Ovary (tissue), 9 donors: ENCODE data around the gene EXTL1. TPM values are rescaled to one million over a fixed set of nuclear protein-coding genes. Genes with fewer than 3 reads are reported as not detected.

Source experiments
- DNase-seq, 5 donors: peaks; one replicate each; pipeline ENCODE4 v3.0.0-alpha.2; 2019 to 2020
- H3K27ac ChIP-seq, 2 donors: fragments of 200-600 bp; one replicate each; pipeline versions ENCODE4 v1.5.1 to v1.8.0; 2019 to 2022
- H3K27me3 ChIP-seq: fragments of 200-600 bp; one replicate; pipeline ENCODE4 v1.8.0; 2022
- H3K36me3 ChIP-seq: fragments of 200-600 bp; sonication (generic); one replicate; pipeline ENCODE4 v1.5.1; 2019
- H3K4me1 ChIP-seq: one replicate; pipeline ENCODE4 v1.8.1; 2013; ENCODE audit warnings: mild to moderate bottlenecking, moderate library complexity; ENCODE audit not compliant: insufficient read depth
- H3K4me3 ChIP-seq: fragments of 200-600 bp; sonication (generic); one replicate; pipeline ENCODE4 v1.5.1; 2017
- H3K9me3 ChIP-seq, 2 donors: fragments of 200-600 bp in 1 of 2; sonication (generic) in 1 of 2; one replicate each; pipeline versions ENCODE4 v1.5.1 to v1.8.1; 2013 to 2019; ENCODE audit warnings: mild to moderate bottlenecking in 1 of 2, moderate library complexity in 1 of 2
- EP300 ChIP-seq: sonication (generic); formaldehyde crosslinking; IDR thresholded peaks from one replicate; pipeline ENCODE4 v1.6.1; 2017; ENCODE audit warnings: antibody characterized with exemption
- POLR2A ChIP-seq: fragments of 450-650 bp; IDR thresholded peaks from one replicate; pipeline ENCODE4 v1.6.1; 2017; ENCODE audit warnings: antibody characterized with exemption, mild to moderate bottlenecking, moderate library complexity
- WGBS, 3 donors: extraction: QIAGEN DNeasy Blood & Tissue Kit in 1 of 3; methylation state at CpG; one replicate each; pipeline versions ENCODE4 v1.1.5 to v1.1.7; 2013 to 2017; 5-methylcytosine and 5-hydroxymethylcytosine counted together
- intact Hi-C, 4 donors: fragments of 100-400 bp; cut with DNase I; formaldehyde crosslinking; loops; one replicate each; pipeline versions ENCODE4 v1.11.0 to v1.15.1; 2022 to 2023
- polyA plus RNA-seq, 2 donors: library from polyadenylated mRNA; stranded (reverse); fragments of 200-250 nt in 1 of 2; fragments of 350-450 nt in 1 of 2; fragmentation: Illumina TruSeq in 1 of 2; extraction: RNeasy Lipid Tissue Mini Kit (QIAGEN cat#74804) in 1 of 2; gene quantifications; one replicate each; pipeline ENCODE4 v1.2.3, GENCODE V29; 2013 to 2014
- total RNA-seq, 7 donors: library from RNA; depleted of rRNA in 2 of 7; stranded (reverse); fragments of >200 nt in 2 of 7; fragmentation: NEBNext Ultra II Directional in 3 of 7; extraction: Animal tissue kit (Norgen Biotek cat#: 25700) in 3 of 7; gene quantifications; one replicate each; pipeline versions ENCODE4 v1.1.0 to v1.2.4, GENCODE V29; 2016 to 2023
- TF ChIP-seq, protein P1 (sequence below), 3 donors: fragments of 450-650 bp in 2 of 3; fragments of 200-600 bp in 1 of 3; IDR thresholded peaks; one replicate each; pipeline versions ENCODE4 v1.5.1 to v1.8.0; 2016 to 2022; ENCODE audit warnings: antibody characterized with exemption in 3 of 3, mild to moderate bottlenecking in 1 of 3
- donor health status: DM: no; HTN: no; CAD: no; lungs with moderate emphysema.
- donor health status: DM: no; HTN: no; CAD: no.
- donor health status: Bipolar disorder and iron deficiency.
- donor health status: DM: yes; HTN: yes; CAD: no.
- donor health status: DM: no; HTN: no; CAD: no.
- donor health status: DM: yes; HTN: yes; CAD: no.

EXTL1 gene
- total and polyA plus RNA-seq, 9 donors = 0.47 to 4.5 (median 2.8) TPM

DNA sequence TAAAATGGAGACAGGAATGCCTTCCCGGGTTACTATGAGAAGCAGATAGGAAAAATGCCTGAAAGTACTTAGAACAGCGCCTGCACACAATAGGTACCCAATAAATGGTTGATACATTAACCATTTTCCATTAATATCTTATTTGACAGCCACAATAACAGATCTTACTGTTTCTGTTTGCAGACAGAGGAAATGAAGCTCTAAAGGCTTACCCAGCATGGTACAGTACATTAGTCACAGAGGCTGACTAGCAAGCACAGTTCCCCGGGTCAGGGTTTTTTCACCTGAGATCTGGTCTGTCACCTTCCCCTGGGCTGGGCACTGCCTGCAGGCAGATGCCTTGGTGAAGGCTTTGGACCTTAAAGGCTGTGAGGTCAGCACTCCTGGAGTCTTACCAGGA, 43.0 kb downstream of the EXTL1 start:
- TF ChIP-seq, protein P1, sequence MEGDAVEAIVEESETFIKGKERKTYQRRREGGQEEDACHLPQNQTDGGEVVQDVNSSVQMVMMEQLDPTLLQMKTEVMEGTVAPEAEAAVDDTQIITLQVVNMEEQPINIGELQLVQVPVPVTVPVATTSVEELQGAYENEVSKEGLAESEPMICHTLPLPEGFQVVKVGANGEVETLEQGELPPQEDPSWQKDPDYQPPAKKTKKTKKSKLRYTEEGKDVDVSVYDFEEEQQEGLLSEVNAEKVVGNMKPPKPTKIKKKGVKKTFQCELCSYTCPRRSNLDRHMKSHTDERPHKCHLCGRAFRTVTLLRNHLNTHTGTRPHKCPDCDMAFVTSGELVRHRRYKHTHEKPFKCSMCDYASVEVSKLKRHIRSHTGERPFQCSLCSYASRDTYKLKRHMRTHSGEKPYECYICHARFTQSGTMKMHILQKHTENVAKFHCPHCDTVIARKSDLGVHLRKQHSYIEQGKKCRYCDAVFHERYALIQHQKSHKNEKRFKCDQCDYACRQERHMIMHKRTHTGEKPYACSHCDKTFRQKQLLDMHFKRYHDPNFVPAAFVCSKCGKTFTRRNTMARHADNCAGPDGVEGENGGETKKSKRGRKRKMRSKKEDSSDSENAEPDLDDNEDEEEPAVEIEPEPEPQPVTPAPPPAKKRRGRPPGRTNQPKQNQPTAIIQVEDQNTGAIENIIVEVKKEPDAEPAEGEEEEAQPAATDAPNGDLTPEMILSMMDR (IDR thresholded peaks at IDR 0.05) = no peak
- no peak for TF ChIP-seq EP300
- TF ChIP-seq POLR2A = no peak
- no peaks in the 10 kb centered on the region for H3K9me3 ChIP-seq
- H3K4me1 ChIP-seq = no peaks in the 10 kb centered on the region
- H3K27me3 ChIP-seq = no peaks in the 10 kb centered on the region
- no peaks in the 10 kb centered on the region for H3K36me3 ChIP-seq
- intact Hi-C loops = no loop called here
- WGBS, 3 donors = 78 to 85% (median 82%) methylated on average over 3 of the region's 3 CpGs
- H3K4me3 ChIP-seq = no peak overlapping the region
- no peak for DNase-seq
- no peak overlapping the region for H3K27ac ChIP-seq

DNA sequence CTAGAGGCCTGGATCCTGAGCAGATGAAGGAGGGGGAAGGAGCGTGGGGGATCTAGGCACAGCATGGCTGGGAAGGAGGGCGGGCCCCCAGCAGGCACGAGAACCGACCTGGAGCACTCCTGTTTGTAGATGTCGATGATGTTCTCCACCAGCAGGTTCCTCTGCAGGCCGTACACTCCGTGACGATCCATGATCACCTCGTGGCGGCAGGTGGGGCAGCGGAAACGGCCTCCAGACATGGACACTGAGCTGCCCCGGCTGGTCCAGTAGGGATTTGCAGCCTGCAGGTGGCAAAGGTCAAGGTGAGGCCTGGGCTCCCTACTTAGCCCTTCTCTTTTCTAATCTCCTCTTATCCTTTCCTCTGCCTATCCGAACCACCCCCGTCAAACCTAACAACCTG, 44.6 kb downstream of the EXTL1 start:
- no peaks in the 10 kb centered on the region for H3K27me3 ChIP-seq
- H3K4me1 ChIP-seq = no peaks in the 10 kb centered on the region
- TF ChIP-seq POLR2A (no peak), EP300 (no peak)
- TF ChIP-seq, protein P1 (IDR thresholded peaks at IDR 0.05) = no peak
- no peaks in the 10 kb centered on the region for H3K36me3 ChIP-seq
- intact Hi-C loops = no loop called here
- H3K27ac ChIP-seq = no peak overlapping the region
- no peak for DNase-seq
- WGBS, 3 donors = 62 to 68% (median 63%) methylated on average over 15 of the region's 15 CpGs
- H3K9me3 ChIP-seq = no peaks in the 10 kb centered on the region
- no peak overlapping the region for H3K4me3 ChIP-seq

DNA sequence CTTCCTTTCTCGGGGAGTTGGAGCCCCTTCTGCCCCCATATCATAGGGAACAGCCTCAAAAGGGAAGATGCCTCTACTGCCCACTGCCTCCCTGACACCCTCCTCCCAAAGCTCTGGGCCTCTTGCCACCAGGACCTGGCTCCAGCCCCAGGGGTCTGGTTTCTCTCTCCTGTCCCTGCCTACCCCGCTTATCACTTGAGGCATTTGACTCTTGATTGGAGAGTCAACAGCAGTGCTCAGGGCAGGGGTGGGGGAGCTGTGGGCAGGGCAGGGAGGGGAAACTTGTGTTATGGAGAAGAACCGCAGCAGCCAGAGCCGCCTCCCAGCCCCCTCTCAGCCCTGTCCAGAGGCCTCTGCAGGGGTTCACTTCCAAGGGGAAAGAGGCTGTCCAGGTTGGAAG, 45.3 kb downstream of the EXTL1 start:
- 24 to 31% (median 29%) methylated on average over 4 of the region's 4 CpGs for WGBS, 3 donors
- H3K27ac ChIP-seq = no peak overlapping the region
- TF ChIP-seq, protein P1 (IDR thresholded peaks at IDR 0.05) = no peak
- TF ChIP-seq EP300 (no peak), POLR2A (no peak)

DNA sequence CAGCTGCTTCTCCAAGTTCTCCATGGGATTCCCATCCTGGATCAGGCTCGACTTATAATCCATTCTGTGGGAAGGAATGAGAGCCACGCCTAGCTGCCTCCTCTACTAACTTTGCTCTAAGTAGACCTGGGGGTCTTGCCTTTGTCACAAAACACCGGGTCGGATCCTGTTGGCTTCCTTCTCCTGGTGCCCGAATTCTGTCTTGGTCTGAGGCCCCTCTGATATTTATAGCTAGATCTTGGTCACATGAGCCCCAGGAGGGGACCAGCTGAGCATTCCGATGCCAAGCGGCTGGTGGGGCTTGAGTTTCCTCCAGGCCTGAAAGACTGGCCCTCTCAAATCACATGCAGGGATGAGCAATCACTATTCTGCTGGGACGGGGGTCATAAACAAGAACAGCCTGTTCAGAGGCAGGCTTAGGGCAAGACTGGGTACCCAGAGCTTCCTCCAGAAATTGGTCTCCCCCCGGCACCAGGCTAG, 45.9 kb downstream of the EXTL1 start, which contains the start of gene TRIM63:
Gene TRIM63 (minus strand): TSS at position 199 of the 480 bp plus-strand sequence. CDS start 136 bp downstream, at position 63.
- 49 to 60% (median 53%) methylated on average over 9 of the region's 9 CpGs for WGBS, 3 donors
- TF ChIP-seq EP300 = no peak
- TF ChIP-seq, protein P1 (IDR thresholded peaks at IDR 0.05) = no peak
- no peak for TF ChIP-seq POLR2A
- no peak within 1 kb of the TSS for H3K27ac ChIP-seq
- no peaks in the 10 kb centered on the region for H3K27me3 ChIP-seq
- no peak within 1 kb of the TSS for H3K4me3 ChIP-seq
- no peaks in the 10 kb centered on the region for H3K36me3 ChIP-seq
- DNase-seq = no peak
- intact Hi-C loops = no loop called here
- no peaks in the 10 kb centered on the region for H3K9me3 ChIP-seq
- H3K4me1 ChIP-seq = no peaks in the 10 kb centered on the region

More for the DNA sequence above, 45.3 kb downstream of the EXTL1 start:
- Histone ChIP-seq H3K36me3 (no peaks in the 10 kb centered on the region), H3K4me3 (no peak overlapping the region), H3K4me1 (no peaks in the 10 kb centered on the region), H3K27me3 (no peaks in the 10 kb centered on the region), H3K9me3 (no peaks in the 10 kb centered on the region)
- intact Hi-C loops = no loop called here
- no peak for DNase-seq
